Stimulated activated CD4-positive, alpha-beta T cell treated with anti-CD3 and anti-CD28 coated beads, Interleukin-2, amount 100 ng/mL, for 48 hours (primary cell): Measurements from ENCODE around the gene CEMIP.

Experiments
- DNase-seq, 2 donors: peaks; one replicate each; pipeline ENCODE4 v3.0.0-alpha.2; 2020

CEMIP gene

GRCh38 chr15:80854104-80854503 lies 74.9 kb downstream of the CEMIP start:
- DNase-seq, result no peak

- DNase-seq, result no peak
Observed at GRCh38 chr15:80855206-80855605, 76.0 kb downstream of the CEMIP start.

GRCh38 chr15:80856400-80856799 lies 77.2 kb downstream of the CEMIP start:
- no peak for DNase-seq

DNA sequence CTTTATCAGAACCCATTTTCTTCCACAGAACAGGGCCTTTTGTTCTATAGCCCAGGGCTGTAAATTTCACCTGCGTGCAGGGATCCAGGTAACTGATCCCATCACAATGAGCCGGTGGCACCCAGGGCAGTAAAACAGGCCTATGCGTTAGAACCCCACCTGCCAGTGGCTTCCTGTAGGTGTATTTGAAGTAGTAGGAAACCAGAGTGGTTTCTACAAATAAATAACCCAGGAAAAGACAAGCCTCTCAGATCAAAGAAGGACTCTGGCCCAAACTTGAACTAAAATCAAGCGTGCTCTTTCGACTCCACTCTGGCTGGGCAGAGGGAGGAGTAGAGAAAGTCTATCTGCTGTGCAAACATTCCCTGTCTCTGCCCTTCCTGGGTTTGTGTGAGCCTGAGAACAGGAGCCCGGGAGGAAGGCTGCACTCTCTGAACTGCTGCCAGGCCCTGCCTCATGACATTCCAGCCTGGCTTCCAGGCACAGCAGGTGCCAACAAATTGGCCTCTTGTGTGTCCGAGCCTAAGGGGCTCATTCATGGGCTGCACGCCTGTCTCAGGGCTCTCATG lies 77.7 kb downstream of the CEMIP start:
- DNase-seq, result no peak

DNA sequence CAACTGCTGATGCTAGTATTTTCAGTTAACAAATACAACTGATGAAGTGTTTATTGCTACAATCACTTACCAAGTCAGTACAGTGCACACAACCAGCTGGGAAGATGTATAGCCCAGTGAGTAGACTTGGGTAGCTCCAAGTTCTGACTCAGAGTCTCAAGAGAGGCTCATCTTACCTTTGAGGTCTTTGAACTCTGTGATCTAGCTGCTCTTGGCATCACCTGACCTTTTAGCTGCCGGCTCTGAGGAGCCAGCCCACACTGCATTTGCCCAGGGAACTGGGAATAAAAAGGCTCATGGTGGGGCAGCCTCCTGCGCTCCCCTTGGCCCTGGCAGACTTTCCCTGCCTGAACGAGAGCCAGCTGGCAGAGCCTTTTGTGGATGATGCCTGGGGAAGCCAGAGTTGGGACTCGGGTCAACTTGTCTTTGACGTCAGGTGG lies 82.6 kb downstream of the CEMIP start:
- no peak for DNase-seq

- no peak for DNase-seq
Observed at GRCh38 chr15:80864666-80865065, 85.5 kb downstream of the CEMIP start.

DNA sequence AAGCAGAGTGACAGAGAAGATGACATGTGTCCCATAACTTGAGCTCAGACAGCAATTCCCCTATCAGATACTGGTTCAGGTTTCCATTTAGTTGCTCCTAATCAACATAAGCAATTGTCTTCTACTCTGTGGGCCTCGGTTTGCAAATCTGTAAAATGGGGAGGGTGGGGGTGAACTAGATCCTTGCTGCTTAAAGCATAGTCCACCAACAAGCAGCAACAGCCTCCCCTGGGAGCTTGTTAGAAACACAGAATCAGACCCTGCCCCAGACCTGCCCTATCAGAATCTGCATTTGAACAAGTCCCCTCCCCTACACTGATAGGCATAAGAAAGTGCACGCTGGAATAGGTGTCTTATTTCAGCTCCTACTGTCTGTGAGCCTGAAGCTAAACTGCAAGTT lies 87.8 kb downstream of the CEMIP start:
- DNase-seq, result no peak

- DNase-seq, result no peak
Observed at GRCh38 chr15:80870366-80870765, 91.2 kb downstream of the CEMIP start.

GRCh38 chr15:80870893-80871292 lies 91.7 kb downstream of the CEMIP start:
- DNase-seq, result no peak

DNA sequence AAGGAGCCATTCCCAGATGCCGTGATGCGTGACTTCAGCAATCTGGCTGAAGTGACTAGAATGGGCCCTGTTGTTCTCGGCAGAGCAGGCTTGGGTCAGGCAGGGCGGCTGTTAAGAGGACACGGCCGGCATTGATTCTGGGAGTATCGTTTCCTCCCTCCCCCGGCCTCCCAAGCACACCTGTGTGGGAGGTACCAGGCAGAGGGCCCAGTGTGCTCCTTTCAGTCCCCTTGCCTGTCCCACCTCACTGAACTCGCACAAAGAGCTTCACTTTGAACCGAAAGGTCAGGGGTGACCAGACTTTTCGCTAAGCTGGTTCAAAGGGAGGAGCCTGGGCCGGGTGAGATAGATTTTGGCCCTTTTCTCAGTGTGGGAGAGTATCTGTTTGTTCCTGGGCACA lies 92.7 kb downstream of the CEMIP start:
- no peak for DNase-seq

DNA sequence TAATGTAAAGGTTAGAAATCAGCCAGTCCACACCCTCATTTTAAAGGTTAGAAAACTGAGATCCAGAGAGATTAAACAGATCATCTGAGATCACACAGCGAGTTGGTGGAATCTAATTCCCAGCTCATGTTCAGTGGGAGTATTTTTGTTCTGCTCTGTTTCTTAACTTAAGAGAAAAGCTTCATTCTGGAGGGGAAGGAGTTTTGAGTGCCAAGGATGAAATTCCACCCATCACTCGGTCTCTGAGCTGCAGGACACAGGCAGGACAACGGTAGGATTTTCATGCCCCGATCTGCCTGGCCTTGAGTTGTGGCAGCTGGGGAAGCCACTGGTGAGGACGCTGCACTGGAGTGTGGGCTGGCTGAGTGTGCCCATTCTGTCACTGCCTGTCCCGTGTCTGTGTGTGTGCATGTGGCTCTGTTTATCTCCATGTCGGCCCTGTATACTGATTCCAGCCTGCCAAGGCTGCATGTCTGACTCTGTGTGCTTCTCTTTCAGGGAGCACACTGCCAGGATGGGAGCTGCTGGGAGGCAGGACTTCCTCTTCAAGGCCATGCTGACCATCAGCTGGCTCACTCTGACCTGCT lies 94.3 kb downstream of the CEMIP start:
- no peak for DNase-seq

- DNase-seq, result no peak
Observed at GRCh38 chr15:80875568-80876347, 96.6 kb downstream of the CEMIP start.

- DNase-seq, result no peak
Observed at GRCh38 chr15:80876348-80876674, 97.1 kb downstream of the CEMIP start.

DNA sequence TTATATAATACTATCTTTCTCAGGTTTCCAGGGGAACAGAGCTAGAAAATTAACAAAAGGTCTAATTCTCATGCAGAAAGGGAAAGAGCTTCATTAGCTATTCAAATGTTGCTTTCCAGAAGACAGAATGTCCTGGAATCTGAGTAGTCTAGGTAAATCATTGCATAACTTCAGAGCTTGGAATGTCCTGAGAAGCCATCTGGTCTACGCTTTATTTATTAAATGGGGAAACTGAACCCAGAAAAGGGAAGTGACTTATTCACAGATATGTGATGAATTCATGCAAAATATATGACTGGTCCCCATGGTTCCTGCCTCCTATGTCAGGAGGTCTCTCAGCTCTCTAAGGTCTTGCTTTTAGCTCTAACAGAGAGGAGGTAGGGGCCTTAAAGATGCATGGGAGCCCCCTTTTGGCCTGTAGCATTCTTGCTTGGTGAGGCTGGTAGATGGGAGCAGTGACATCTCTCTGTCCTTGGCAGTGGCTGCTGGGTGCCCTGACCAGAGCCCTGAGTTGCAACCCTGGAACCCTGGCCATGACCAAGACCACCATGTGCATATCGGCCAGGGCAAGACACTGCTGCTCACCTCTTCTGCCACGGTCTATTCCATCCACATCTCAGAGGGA lies 99.2 kb downstream of the CEMIP start:
- no peak for DNase-seq

DNA sequence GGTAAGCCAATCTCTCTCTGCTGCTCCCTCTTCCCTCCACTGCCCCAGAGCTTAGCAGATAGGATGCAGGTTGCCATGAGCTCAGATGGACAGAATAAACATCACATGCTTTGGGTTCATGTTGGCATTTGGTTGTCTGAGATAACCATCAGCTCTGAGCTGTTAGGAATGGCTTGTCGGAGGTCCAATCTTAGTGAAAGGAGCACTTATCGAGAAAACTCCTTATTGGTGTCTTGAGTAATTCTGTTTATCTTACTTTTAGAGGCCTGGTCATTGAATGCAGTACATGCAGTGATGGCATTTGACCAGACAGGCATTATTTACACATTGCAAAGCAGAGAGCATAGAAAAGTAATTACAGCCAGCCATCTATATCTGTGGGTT lies 99.7 kb downstream of the CEMIP start:
- DNase-seq, result no peak

DNA sequence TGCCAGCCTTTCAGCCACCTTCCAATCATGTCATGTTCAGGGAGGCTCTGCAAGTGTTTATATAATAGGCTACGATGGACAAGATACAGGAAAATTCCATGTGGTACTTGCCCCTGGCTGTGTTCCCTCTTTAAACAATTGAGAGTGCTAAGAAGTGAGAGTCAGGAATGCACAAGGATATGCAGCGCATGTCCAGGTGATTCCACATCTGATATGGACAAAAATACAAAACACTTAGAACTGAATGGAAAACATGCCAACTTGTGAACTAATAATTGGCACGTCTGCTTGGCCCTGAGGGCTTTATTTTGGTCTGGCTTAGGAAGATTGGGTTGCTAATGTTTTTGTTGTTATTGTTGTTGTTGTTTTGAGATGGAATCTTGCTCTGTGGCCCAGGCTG lies 100.9 kb downstream of the CEMIP start:
- no peak for DNase-seq

- DNase-seq, result no peak
Observed at GRCh38 chr15:80883641-80884040, 104.5 kb downstream of the CEMIP start.

DNA sequence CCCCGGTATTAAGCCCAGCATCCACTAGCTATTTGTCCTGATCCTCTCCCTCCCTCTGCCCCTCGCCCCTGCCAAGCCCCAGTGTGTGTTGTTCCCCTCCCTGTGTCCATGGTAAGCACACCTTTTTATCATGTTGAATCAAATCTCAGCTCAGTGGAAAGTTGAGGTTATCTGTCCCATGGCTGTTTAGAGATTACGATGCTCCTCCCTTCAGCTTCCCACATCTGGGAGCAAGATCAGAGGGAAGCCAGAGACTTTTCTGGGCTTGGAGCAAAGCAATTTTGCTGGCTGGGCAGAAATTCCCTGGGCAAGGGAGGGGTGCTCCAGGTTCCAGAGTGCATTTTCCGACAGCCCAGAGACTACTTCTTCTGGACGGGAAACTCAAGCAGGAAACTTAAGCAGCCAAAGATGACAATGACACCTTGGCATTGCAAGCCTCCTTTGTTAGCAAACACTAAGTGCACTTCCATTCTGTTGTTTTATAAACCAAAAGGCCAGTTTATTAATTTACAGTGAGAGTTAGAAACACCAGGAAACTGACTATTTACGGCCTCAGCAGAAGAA lies 105.9 kb downstream of the CEMIP start:
- DNase-seq, result no peak

DNA sequence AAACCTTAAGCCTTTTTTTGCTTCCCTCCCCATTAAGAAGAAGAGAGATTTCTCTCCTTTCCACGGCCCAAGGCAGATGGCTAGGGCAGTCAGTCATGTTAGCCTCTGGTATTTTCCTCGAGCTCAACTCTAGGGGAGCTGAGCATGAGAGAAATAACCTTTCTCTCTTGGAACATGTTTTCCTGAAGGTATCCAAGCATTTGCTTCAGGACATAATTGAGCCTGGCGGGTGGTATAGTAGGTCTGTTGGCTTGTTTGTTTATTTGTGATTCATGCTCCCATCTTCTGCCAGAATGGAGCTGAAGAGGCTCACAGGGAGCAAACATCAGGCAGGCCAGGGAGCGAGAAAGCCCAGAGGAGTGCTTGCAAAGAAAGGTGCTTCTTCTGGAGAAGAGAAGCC lies 108.0 kb downstream of the CEMIP start:
- no peak for DNase-seq

DNA sequence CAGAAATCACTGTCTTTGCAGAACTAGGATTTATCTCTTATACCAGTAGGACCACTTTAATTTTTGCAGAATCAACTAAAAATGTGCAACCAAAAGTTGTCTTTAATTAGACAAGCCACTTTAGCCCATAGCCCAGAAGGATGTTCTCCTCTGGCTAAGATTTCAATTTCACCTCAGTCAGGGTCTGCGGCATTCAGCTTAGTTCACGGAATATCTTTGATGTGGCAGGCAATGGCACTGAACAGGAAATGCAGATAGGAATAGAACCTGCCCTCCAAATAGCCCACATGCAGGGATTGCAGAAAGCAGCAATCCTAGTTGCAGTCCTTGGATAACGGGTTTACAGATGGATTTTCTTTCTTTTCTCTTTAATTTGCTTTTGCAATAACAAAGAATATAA lies 109.7 kb downstream of the CEMIP start:
- no peak for DNase-seq

- DNase-seq, result no peak
Observed at GRCh38 chr15:80890341-80891005, 111.3 kb downstream of the CEMIP start.

GRCh38 chr15:80891006-80891405 lies 111.8 kb downstream of the CEMIP start:
- DNase-seq, result no peak

DNA sequence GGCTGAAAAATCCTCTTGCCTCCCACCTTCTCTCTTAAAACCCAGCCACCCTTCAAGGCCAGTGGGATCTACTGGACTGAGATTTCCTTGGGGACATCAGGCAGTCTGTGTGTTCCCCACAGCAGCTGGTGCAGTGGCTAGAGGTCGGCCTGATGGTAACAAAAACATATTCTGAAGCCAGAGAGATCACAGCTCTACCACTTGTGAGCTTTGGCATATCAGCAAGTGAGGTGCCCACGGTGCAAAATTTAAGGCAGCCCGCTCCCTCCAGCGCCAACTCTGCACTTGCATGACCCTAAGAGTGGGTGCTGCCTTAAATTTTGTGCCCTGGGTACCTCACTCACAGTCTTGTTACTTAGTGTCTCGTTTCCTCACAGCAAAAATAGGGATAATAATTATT lies 113.2 kb downstream of the CEMIP start:
- DNase-seq, result no peak
